Muscle layer of duodenum (tissue), 2 donors: ENCODE results near the gene AKR1B1.

Source experiments
- H3K27ac ChIP-seq: one replicate; pipeline ENCODE4 v1.7.0; 2013; ENCODE audit warnings: mild to moderate bottlenecking, low read length
- H3K27me3 ChIP-seq: one replicate; pipeline ENCODE4 v1.7.0; 2013; ENCODE audit warnings: low read depth, mild to moderate bottlenecking, control low read depth, low read length
- H3K36me3 ChIP-seq, 2 donors: one replicate each; pipeline ENCODE4 v1.7.0; 2013; ENCODE audit warnings: low read length in 2 of 2, control low read depth in 1 of 2, mild to moderate bottlenecking in 1 of 2; ENCODE audit not compliant: insufficient read depth in 2 of 2, control insufficient read depth in 1 of 2
- H3K4me1 ChIP-seq, 2 donors: one replicate each; pipeline ENCODE4 v1.7.0; 2013; ENCODE audit warnings: low read length in 2 of 2, mild to moderate bottlenecking in 2 of 2, control low read depth in 1 of 2, moderate library complexity in 1 of 2; ENCODE audit not compliant: insufficient read depth in 2 of 2, control insufficient read depth in 1 of 2
- H3K4me3 ChIP-seq, 2 donors: one replicate each; pipeline ENCODE4 v1.7.0; 2013; ENCODE audit warnings: low read length in 2 of 2, low read depth in 1 of 2, mild to moderate bottlenecking in 1 of 2
- H3K9me3 ChIP-seq, 2 donors: one replicate each; pipeline ENCODE4 v1.7.0; 2013; ENCODE audit warnings: low read length in 2 of 2, control low read depth in 1 of 2, mild to moderate bottlenecking in 1 of 2; ENCODE audit not compliant: control insufficient read depth in 1 of 2
- donor health status: healthy.

AKR1B1 gene

DNA sequence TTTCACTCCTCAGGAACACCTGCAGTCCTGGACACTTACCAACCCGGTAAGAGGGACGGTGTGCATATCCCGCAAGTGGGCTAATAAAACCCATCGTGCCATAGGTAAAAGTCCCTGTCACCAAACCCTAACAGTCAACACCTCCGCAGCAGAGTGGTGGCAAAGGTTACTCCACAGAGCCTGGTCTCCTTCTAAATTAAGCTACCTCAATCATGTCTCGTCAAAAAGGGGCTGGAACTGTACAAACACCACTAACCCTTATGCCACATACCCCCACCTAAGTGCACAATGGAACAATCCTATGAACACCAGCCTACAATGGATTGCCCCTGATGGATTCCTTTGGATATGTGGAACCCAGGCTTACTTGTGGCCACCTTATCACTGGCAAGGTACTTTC is 9.6 kb upstream of the AKR1B1 start:
- Histone ChIP-seq H3K4me3 (no peak overlapping the region), H3K9me3 (peaks cover 0 to 4% of the 10 kb centered on the region in 2 donors), H3K27ac (no peak overlapping the region), H3K4me1 (no peaks in the 10 kb centered on the region), H3K36me3 (no peaks in the 10 kb centered on the region), H3K27me3 (no peaks in the 10 kb centered on the region)

DNA sequence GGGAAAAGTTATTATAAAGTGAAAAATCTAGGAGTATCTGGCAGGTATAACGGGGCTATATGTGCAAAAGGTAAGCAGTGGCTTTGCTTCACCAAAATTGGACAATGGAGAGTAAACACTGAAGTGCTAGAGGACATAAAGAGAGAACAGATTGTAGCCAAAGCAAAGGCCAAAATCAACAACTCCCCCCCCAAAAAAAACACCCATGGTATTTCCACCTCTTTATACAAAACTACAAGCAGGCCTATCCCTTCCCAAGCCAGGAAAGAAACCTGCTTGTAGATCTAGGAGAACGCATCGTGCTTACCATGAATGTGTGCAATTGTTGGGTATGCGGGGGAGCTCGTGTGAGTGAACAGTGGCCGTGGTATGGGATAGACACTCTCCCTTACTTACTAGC is 9.2 kb upstream of the AKR1B1 start:
- Histone ChIP-seq H3K4me1 (no peaks in the 10 kb centered on the region), H3K36me3 (no peaks in the 10 kb centered on the region), H3K9me3 (peaks cover 0 to 4% of the 10 kb centered on the region in 2 donors), H3K4me3 (no peak overlapping the region), H3K27ac (no peak overlapping the region), H3K27me3 (no peaks in the 10 kb centered on the region)

DNA sequence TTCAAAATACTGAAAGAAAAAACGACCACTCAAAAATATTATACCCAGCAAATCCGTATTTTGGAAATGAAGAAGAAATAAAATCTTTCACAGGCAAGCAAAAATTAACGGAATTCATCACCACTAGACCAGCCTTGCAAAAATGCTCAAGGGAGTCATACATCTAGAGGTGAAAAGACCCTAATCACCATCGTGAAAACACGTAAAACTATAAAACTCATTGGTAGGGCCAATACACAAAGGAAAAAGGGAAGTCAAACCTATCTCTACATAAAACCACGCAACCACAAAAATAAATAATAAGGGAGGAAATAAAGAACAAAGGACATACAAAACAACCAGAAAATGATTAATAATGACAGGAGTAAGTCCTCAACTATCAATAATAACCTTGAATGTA is 6.6 kb upstream of the AKR1B1 start:
- Histone ChIP-seq H3K27me3 (no peaks in the 10 kb centered on the region), H3K27ac (no peak overlapping the region), H3K4me3 (no peak overlapping the region), H3K9me3 (peaks cover 0 to 4% of the 10 kb centered on the region in 2 donors), H3K36me3 (no peaks in the 10 kb centered on the region), H3K4me1 (no peaks in the 10 kb centered on the region)

DNA sequence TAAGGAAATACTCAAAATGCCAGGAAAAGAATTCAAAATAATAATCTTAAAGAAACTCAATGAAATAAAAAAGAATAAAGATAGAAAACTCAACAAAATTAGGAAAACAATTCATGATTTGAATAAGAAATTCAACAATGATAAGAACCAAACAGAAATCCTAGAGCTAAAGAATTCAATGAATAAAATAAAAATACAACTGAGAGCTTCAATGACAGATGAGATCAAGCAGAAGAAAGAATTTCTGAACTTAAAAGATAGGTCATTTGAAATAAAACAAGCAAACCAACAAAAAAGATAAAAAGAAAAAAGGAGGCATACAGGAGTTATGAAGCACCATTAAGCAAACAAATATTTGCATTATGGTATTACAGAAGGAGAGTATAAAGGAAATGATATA is 5.6 kb upstream of the AKR1B1 start:
- no peak overlapping the region for H3K27ac ChIP-seq
- no peak overlapping the region for H3K4me3 ChIP-seq
- peaks cover 1 to 2% of the 10 kb centered on the region in 2 donors for H3K4me1 ChIP-seq
- H3K9me3 ChIP-seq, result peaks cover 0 to 4% of the 10 kb centered on the region in 2 donors
- H3K36me3 ChIP-seq, result no peaks in the 10 kb centered on the region
- no peaks in the 10 kb centered on the region for H3K27me3 ChIP-seq

DNA sequence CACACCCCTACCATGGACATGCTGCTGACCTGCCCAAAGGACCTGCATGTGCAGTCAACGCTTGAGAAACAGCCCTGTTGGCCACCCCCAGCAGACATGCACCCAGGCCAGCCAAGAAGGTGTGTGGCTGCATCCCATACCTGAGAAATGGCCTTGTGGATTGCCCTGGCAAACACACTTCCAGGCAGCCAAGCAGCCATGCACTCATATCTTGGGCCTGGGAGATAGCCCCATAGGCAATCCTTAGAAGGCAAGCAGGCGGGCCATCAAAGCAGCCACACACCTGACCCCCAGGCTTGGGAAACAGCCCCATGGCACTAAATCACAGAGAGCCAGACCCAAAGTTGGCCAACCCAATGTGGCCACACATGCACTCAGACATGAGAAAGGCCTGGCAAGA is 4.9 kb upstream of the AKR1B1 start:
- no peak overlapping the region for H3K27ac ChIP-seq
- no peak overlapping the region for H3K4me3 ChIP-seq
- no peaks in the 10 kb centered on the region for H3K27me3 ChIP-seq
- H3K4me1 ChIP-seq, result peaks cover 4 to 5% of the 10 kb centered on the region in 2 donors
- H3K9me3 ChIP-seq, result peaks cover 0 to 4% of the 10 kb centered on the region in 2 donors
- no peaks in the 10 kb centered on the region for H3K36me3 ChIP-seq

DNA sequence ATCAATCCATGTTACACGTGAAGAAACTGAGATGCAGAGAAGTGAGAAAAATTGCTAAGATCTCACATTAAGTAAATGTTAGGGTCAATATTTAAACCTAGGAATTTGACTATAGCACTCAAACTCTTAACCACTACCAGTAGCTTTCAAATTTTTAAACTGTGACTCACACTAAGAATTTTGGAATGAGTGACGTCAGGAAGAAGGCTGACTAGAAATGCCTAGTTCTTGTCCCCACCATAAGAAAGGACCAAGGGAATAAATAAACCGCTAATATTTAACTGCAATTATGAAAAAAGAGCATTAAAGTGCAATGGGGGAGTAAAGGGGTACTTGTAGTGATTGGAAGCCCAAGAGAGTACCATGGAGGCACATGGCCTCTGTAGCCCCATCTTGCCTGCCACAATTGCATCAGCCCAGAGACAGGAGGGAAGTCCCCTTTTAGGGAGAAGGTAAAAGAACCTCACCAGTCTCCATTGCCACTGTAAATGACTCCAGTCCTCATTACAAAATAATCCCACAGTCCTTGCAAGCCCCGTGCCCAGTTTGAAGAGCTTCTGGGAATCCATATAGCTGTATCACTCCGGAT is 3.5 kb upstream of the AKR1B1 start:
- Histone ChIP-seq H3K4me1 (peaks cover 4 to 12% of the 10 kb centered on the region in 2 donors), H3K36me3 (no peaks in the 10 kb centered on the region), H3K9me3 (peaks cover 0 to 4% of the 10 kb centered on the region in 2 donors), H3K27ac (no peak overlapping the region), H3K27me3 (no peaks in the 10 kb centered on the region), H3K4me3 (no peak overlapping the region)

DNA sequence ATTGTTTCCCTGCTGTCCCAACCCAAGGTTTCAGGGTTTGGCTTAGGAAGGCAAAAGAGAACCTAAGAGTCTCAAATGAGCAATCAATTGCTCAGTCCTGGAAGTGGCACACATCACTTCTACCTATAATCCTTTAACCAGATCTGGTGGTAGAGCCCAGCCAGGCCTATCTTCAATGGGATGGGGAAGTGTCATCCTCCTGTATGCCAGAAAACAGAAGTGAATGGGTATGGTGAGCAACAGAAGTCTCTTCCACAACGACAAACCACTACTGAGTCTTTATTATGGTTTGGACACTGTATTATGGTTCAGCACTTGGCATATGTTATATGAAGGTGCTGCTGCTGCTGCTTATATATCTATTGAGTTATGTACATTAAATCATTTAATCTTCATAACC is 3.0 kb upstream of the AKR1B1 start:
- Histone ChIP-seq H3K36me3 (no peaks in the 10 kb centered on the region), H3K4me1 (peaks cover 4 to 15% of the 10 kb centered on the region in 2 donors), H3K27ac (no peak overlapping the region), H3K9me3 (peaks cover 0 to 4% of the 10 kb centered on the region in 2 donors), H3K4me3 (no peak overlapping the region), H3K27me3 (no peaks in the 10 kb centered on the region)

DNA sequence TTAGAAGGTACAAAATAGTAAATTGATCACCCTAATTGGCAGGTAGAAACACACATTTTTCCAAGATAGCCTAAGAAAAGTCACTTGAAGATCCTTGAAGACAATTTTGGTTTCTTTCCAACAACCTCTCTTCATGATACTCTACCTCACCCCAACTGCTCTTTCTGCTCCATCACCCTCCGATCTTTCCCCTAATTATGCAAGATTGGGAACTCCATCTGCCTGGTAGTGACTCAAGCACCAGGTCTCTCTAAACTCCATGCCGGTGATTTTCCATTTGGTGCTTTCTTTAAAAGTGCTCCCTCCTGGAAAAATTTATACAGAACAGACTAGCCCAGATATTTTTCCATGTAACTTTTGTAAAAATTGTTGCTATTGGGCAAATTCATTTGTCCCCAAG is 1.1 kb upstream of the AKR1B1 start:
- peaks cover 4 to 17% of the 10 kb centered on the region in 2 donors for H3K4me1 ChIP-seq
- H3K27me3 ChIP-seq, result no peaks in the 10 kb centered on the region
- peaks cover 0 to 3% of the 10 kb centered on the region in 2 donors for H3K36me3 ChIP-seq
- no peaks in the 10 kb centered on the region for H3K9me3 ChIP-seq
- no peak overlapping the region for H3K4me3 ChIP-seq
- no peak overlapping the region for H3K27ac ChIP-seq

DNA sequence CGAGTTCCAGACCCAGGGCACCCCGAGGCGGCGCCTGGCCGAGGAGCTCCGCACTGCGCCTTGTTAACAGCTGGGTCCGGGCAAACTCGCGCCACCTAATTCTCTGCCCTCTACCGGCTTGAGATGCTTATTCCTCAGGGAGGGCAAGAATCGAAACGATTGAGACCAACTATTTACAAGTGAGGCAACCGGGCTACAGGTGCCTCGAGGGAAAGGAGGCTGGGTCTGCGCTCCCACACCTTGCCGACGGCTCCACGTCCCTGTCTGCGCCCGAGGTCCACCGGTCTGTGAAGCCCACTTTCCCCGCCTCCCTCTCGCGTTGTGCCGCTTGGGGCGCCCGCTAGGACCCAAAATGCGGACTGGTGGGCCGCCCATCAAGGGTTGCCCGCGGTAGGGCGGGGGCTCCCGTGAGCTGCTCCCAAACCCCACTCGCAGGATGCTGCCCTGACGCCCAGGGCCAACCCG is 527 bp downstream of the AKR1B1 start:
- Histone ChIP-seq H3K4me3 (peak overlapping the region; percentile 60 to 89), H3K4me1 (peaks cover 9 to 33% of the 10 kb centered on the region in 2 donors), H3K9me3 (no peaks in the 10 kb centered on the region), H3K27me3 (no peaks in the 10 kb centered on the region), H3K27ac (no peak overlapping the region), H3K36me3 (peaks cover 0 to 3% of the 10 kb centered on the region in 2 donors)

DNA sequence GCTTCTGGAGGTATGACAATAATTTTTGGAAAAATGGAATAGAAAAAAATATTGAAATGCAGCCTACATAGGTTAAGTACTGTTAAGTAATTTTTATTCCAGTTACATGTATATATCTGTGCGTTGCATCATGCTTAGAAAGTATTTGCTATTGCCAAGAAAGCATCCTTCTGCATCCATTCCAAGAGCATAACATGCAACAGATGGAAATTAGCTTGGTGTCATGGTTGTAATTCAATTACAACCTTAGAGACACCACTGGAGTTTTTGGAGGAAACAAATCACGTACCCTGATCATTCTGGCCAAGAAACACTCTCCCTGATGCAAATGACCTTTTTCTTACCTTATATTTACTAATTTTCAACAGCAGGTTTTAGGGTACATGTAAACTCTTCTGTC is 1.7 kb downstream of the AKR1B1 start:
- H3K27ac ChIP-seq, result no peak overlapping the region
- H3K4me3 ChIP-seq, result peak overlapping the region; percentile 60 to 89
- no peaks in the 10 kb centered on the region for H3K9me3 ChIP-seq
- H3K27me3 ChIP-seq, result no peaks in the 10 kb centered on the region
- H3K36me3 ChIP-seq, result peaks cover 0 to 3% of the 10 kb centered on the region in 2 donors
- peaks cover 9 to 38% of the 10 kb centered on the region in 2 donors for H3K4me1 ChIP-seq

DNA sequence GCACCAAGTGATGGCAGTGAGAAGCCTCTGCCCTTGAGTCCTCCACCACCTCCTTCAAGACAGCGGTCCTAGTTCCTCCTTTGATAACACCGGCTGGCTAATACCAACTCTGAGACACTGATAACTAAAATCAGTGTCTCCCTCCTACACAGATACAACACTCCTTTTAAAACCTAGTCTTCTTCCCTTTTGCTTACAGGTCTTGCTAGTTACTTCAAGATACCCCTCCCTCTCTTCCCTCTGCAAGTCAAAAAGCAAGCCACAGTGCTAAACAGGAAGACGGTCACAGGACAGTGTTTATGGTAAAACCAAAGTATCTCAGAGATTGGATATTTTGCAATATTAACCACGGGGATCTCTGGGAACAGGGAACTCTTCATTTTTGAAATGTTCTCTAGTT is 4.6 kb downstream of the AKR1B1 start:
- peaks cover 18 to 22% of the 10 kb centered on the region in 2 donors for H3K36me3 ChIP-seq
- H3K27ac ChIP-seq, result no peak overlapping the region
- no peaks in the 10 kb centered on the region for H3K9me3 ChIP-seq
- H3K4me3 ChIP-seq, result no peak overlapping the region
- no peaks in the 10 kb centered on the region for H3K27me3 ChIP-seq
- H3K4me1 ChIP-seq, result peaks cover 14 to 34% of the 10 kb centered on the region in 2 donors

DNA sequence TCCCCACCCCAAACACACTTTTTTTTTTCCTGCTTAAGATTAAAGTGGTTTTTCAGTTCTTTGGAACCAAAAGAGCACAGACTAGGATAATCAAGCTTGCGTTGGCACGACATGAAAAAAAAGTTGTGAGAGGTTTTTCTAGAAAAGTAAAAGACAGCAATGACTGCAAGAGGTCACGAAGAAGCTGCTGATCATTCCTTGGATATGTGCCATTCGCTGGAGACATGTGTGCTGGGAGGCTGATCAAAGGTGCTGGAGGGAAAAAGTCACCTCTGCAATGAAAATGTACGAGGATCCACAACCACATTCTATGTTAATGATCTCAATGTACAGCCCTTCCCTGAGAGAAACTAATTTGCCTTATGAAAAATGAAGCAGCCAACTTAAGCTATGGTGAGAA is 5.4 kb downstream of the AKR1B1 start:
- no peaks in the 10 kb centered on the region for H3K27me3 ChIP-seq
- no peaks in the 10 kb centered on the region for H3K9me3 ChIP-seq
- H3K27ac ChIP-seq, result no peak overlapping the region
- H3K4me3 ChIP-seq, result no peak overlapping the region
- H3K4me1 ChIP-seq, result peaks cover 13 to 34% of the 10 kb centered on the region in 2 donors
- H3K36me3 ChIP-seq, result peaks cover 24 to 29% of the 10 kb centered on the region in 2 donors
